HCT116 (cell line): ENCODE measurements around the gene RINL. TPM values are rescaled to one million over a fixed set of nuclear protein-coding genes. Genes with fewer than 3 reads are reported as not detected.

Experiments
- ATAC-seq: fragments of 200-7000 bp; cut with Tn5 transposase; 2 replicates; pipeline ENCODE4 v1.9.1; 2020; ENCODE audit warnings: mild to moderate bottlenecking, moderate library complexity
- BruUV-seq: library from RNA; stranded (reverse); fragments of 400-500 nt; replicated peaks from 2 replicates; lab custom pipeline; 2021; lab: Mats Ljungman, UMichigan
- CTCF ChIA-PET: fragments of 300-600 bp; sonication (Branson Sonifier 250); formaldehyde crosslinking; loops from one replicate; lab custom pipeline; 2021; ENCODE audit warnings: antibody characterized with exemption; lab: Charles Lee
- POLR2A ChIA-PET: fragments of 300-600, 350-600 bp; sonication (Branson Sonifier 250); formaldehyde crosslinking; loops from one replicate; lab custom pipeline; 2021; ENCODE audit warnings: antibody characterized with exemption; lab: Charles Lee
- RAD21 ChIA-PET, 2 experiments: fragments of 300-600 bp; sonication (Branson Sonifier 250); formaldehyde crosslinking; loops; one replicate each; lab custom pipeline; 2023; ENCODE audit warnings: low total read pairs in 2 of 2; ENCODE audit not compliant: uncharacterized antibody in 2 of 2, unreplicated experiment in 2 of 2, low non-redundant PET in 1 of 2; lab: Charles Lee
- DNase-seq: peaks from one replicate; pipeline ENCODE4 v3.0.0-alpha.2; 2010; ENCODE audit warnings: low read depth, low spot score
- H2AFZ ChIP-seq: fragments of 200-600 bp; shearing (Covaris generic), sonication (generic); 2 replicates; pipeline ENCODE4 v1.6.1; 2017; ENCODE audit warnings: low read depth, mixed run types, mixed read lengths, antibody characterized with exemption, low read length; ENCODE audit not compliant: poor library complexity, severe bottlenecking
- H3K27ac ChIP-seq: 2 replicates; pipeline ENCODE4 v1.5.1; 2012; ENCODE audit warnings: low read depth, low read length
- H3K27me3 ChIP-seq: fragments of 200-600 bp; sonication (generic); 2 replicates; pipeline ENCODE4 v1.6.1; 2016; ENCODE audit warnings: mixed run types, low read length, mixed read lengths; ENCODE audit not compliant: insufficient read depth
- H3K36me3 ChIP-seq, 2 experiments: fragments of 200-500 bp in 1 of 2; fragments of 200-600 bp in 1 of 2; sonication (Bioruptor generic) in 1 of 2; sonication (generic) in 1 of 2; 2 replicates each; pipeline versions ENCODE4 v1.5.1 to v1.6.1; 2014 to 2016; ENCODE audit warnings: low read length in 2 of 2, inconsistent platforms in 1 of 2, mixed read lengths in 1 of 2, mixed run types in 1 of 2; ENCODE audit not compliant: insufficient read depth in 2 of 2, control insufficient read depth in 1 of 2
- H3K4me1 ChIP-seq, 2 experiments: fragments of 200-600 bp in 1 of 2; sonication (generic) in 1 of 2; 2 replicates each; pipeline versions ENCODE4 v1.5.1 to v1.6.1; 2012 to 2017; ENCODE audit warnings: low read length in 2 of 2, inconsistent platforms in 1 of 2, mild to moderate bottlenecking in 1 of 2, mixed read lengths in 1 of 2, mixed run types in 1 of 2, moderate library complexity in 1 of 2; ENCODE audit not compliant: insufficient read depth in 2 of 2, control insufficient read depth in 1 of 2
- H3K4me2 ChIP-seq: fragments of 200-600 bp; sonication (generic); 2 replicates; pipeline ENCODE4 v1.6.1; 2017; ENCODE audit warnings: mixed run types, low read length, mixed read lengths
- H3K4me3 ChIP-seq, 2 experiments: fragments of 200-600 bp in 1 of 2; sonication (generic) in 1 of 2; replicated peaks in 1 of 2; 2 replicates each; pipeline ENCODE4 v1.5.1; 2011 to 2016; ENCODE audit warnings: low read length in 2 of 2, control low read depth in 1 of 2, low read depth in 1 of 2, mild to moderate bottlenecking in 1 of 2, mixed read lengths in 1 of 2, mixed run types in 1 of 2
- H3K79me2 ChIP-seq: fragments of 200-600 bp; sonication (generic); 2 replicates; pipeline ENCODE4 v1.6.1; 2017; ENCODE audit warnings: mild to moderate bottlenecking, mixed run types, low read length, moderate library complexity, mixed read lengths; ENCODE audit not compliant: insufficient read depth
- H3K9ac ChIP-seq: fragments of 200-600 bp; sonication (generic); 2 replicates; pipeline ENCODE4 v1.6.1; 2016; ENCODE audit warnings: low read length, mixed read lengths
- H3K9me2 ChIP-seq: fragments of 200-600 bp; sonication (generic), shearing (Covaris generic); 2 replicates; pipeline ENCODE4 v1.6.1; 2017; ENCODE audit warnings: mixed run types, mild to moderate bottlenecking, moderate library complexity; ENCODE audit not compliant: insufficient read depth
- H3K9me3 ChIP-seq, 2 experiments: fragments of 200-500 bp in 1 of 2; fragments of 200-600 bp in 1 of 2; sonication (Bioruptor generic) in 1 of 2; sonication (generic) in 1 of 2; 2 replicates each; pipeline ENCODE4 v1.6.1; 2014 to 2017; ENCODE audit warnings: low read length in 2 of 2, mixed read lengths in 2 of 2, inconsistent platforms in 1 of 2, low read depth in 1 of 2, mild to moderate bottlenecking in 1 of 2, mixed run types in 1 of 2, moderate library complexity in 1 of 2; ENCODE audit not compliant: control insufficient read depth in 1 of 2, insufficient read depth in 1 of 2
- H4K20me1 ChIP-seq: fragments of 200-600 bp; sonication (generic), shearing (Covaris generic); 2 replicates; pipeline ENCODE4 v1.6.1; 2017; ENCODE audit warnings: mixed run types, mild to moderate bottlenecking, moderate library complexity; ENCODE audit not compliant: insufficient read depth
- CBX3 ChIP-seq: IDR thresholded peaks from 2 replicates; pipeline ENCODE4 v1.6.1; 2012; ENCODE audit warnings: low read depth
- EGR1 ChIP-seq: IDR thresholded peaks from 2 replicates; pipeline ENCODE4 v1.6.1; 2012; ENCODE audit warnings: low read depth
- ELF1 ChIP-seq: IDR thresholded peaks from 2 replicates; pipeline ENCODE4 v1.6.1; 2012; ENCODE audit warnings: low read depth, borderline replicate concordance
- EZH2phosphoT487 ChIP-seq: fragments of 200-600 bp; IDR thresholded peaks from 2 replicates; pipeline ENCODE4 v1.6.1; 2018; ENCODE audit warnings: antibody characterized with exemption, borderline replicate concordance
- FOSL1 ChIP-seq: IDR thresholded peaks from 2 replicates; pipeline ENCODE4 v1.6.1; 2012; ENCODE audit warnings: low read depth
- JUND ChIP-seq: IDR thresholded peaks from 2 replicates; pipeline ENCODE4 v1.6.1; 2012
- POLR2A ChIP-seq: IDR thresholded peaks from 2 replicates; pipeline ENCODE4 v1.7.0; 2011; ENCODE audit warnings: borderline replicate concordance; ENCODE audit not compliant: insufficient read depth, insufficient read length; ENCODE audit errors: extremely low read depth
- POLR2AphosphoS5 ChIP-seq: IDR thresholded peaks from 2 replicates; pipeline ENCODE4 v1.6.1; 2011; ENCODE audit warnings: mild to moderate bottlenecking, low read depth, low read length, moderate library complexity
- RAD21 ChIP-seq: IDR thresholded peaks from 2 replicates; pipeline ENCODE4 v1.6.1; 2012; ENCODE audit warnings: low read depth, mild to moderate bottlenecking
- SIN3A ChIP-seq: IDR thresholded peaks from 2 replicates; pipeline ENCODE4 v1.6.1; 2012; ENCODE audit warnings: low read depth
- SP1 ChIP-seq: IDR thresholded peaks from 2 replicates; pipeline ENCODE4 v1.6.1; 2012; ENCODE audit warnings: low read depth
- TCF7L2 ChIP-seq: IDR thresholded peaks from 2 replicates; pipeline ENCODE4 v1.7.0; 2011; ENCODE audit warnings: borderline replicate concordance, inconsistent platforms; ENCODE audit not compliant: insufficient read depth, insufficient read length; ENCODE audit errors: extremely low read depth
- YY1 ChIP-seq: IDR thresholded peaks from 2 replicates; pipeline ENCODE4 v1.6.1; 2011; ENCODE audit warnings: low read length, low read depth, moderate library complexity, mild to moderate bottlenecking; ENCODE audit not compliant: insufficient replicate concordance; ENCODE audit errors: extremely low read depth
- ZFX ChIP-seq: fragments of 450-650 bp; IDR thresholded peaks from 2 replicates; pipeline ENCODE4 v1.6.1; 2017
- ZNF274 ChIP-seq: fragments of 200-500 bp; sonication (Bioruptor generic); IDR thresholded peaks from 2 replicates; pipeline ENCODE4 v1.6.1; 2014; ENCODE audit warnings: mild to moderate bottlenecking, low read depth, low read length, inconsistent platforms
- intact Hi-C: fragments of 100-400 bp; cut with micrococcal nuclease; formaldehyde crosslinking; loops from 2 replicates; pipeline ENCODE4 v1.10.0; 2022
- total RNA-seq: library from RNA; stranded (reverse); gene quantifications from one replicate; pipeline ENCODE4 v1.2.1, GENCODE V29; 2021; ENCODE audit not compliant: unreplicated experiment
- TF ChIP-seq, protein P1 (sequence below): IDR thresholded peaks from 2 replicates; pipeline ENCODE4 v1.6.1; 2012; ENCODE audit warnings: low read depth
- TF ChIP-seq, protein P2 (sequence below), 3 experiments: fragments of 200-600 bp in 1 of 3; sonication (generic) in 1 of 3; IDR thresholded peaks in 2 of 3; conservative IDR thresholded peaks in 1 of 3; 2 replicates each; pipeline ENCODE4 v1.5.1; 2012 to 2017; ENCODE audit warnings: low read depth in 2 of 3, low read length in 2 of 3, antibody characterized with exemption in 1 of 3, borderline replicate concordance in 1 of 3, control low read depth in 1 of 3, mild to moderate bottlenecking in 1 of 3, mixed read lengths in 1 of 3, mixed run types in 1 of 3, moderate library complexity in 1 of 3; ENCODE audit not compliant: insufficient read depth in 1 of 3
- TF ChIP-seq, protein P3 (sequence below): IDR thresholded peaks from 2 replicates; pipeline ENCODE4 v1.6.1; 2011; ENCODE audit warnings: mild to moderate bottlenecking, low read length, moderate library complexity; ENCODE audit not compliant: insufficient replicate concordance; ENCODE audit errors: extremely low read depth
- TF ChIP-seq, protein P4 (sequence below): IDR thresholded peaks from 2 replicates; pipeline ENCODE4 v1.6.1; 2012
- TF ChIP-seq, protein P5 (sequence below): IDR thresholded peaks from 2 replicates; pipeline ENCODE4 v1.6.1; 2012

The RINL gene
- total RNA-seq, 1 experiment from 2014 or later = 28.6 TPM

DNA sequence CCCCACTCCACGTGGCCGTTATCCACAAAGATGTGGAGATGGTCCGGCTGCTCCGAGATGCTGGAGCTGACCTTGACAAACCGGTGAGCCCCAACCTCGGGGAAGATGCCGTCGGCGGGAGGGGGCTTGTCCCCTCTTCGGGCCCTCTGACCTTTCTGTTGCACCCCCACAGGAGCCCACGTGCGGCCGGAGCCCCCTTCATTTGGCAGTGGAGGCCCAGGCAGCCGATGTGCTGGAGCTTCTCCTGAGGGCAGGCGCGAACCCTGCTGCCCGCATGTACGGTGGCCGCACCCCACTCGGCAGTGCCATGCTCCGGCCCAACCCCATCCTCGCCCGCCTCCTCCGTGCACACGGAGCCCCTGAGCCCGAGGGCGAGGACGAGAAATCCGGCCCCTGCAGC, 29.2 kb upstream of the RINL start:
- ChIA-PET CTCF (no interaction called here), POLR2A (interaction anchor here (0.6 kb wide), 1 partner anchor 10 kb away, joined by 5 read pairs; no protein-coding TSS in a partner anchor), RAD21 (no interaction called here)

More for the DNA sequence above, 29.2 kb upstream of the RINL start:
- H3K9me2 ChIP-seq = no peaks in the 10 kb centered on the region
- H4K20me1 ChIP-seq = no peaks in the 10 kb centered on the region
- no peaks in the 10 kb centered on the region; the same call in 1 of the 2 replicates for H3K79me2 ChIP-seq
- peaks cover 0 to 16% of the 10 kb centered on the region in 2 experiments; a peak in 1 of 4 replicates for H3K36me3 ChIP-seq
- TF ChIP-seq RAD21 (no peak), ZNF274 (no peak), SIN3A (no peak), SP1 (no peak), YY1 (no peak), CBX3 (no peak), POLR2AphosphoS5 (no peak), EGR1 (no peak), FOSL1 (no peak), JUND (no peak), ELF1 (no peak), EZH2phosphoT487 (no peak), POLR2A (no peak), TCF7L2 (no peak), ZFX (no peak)
- TF ChIP-seq, protein P1, sequence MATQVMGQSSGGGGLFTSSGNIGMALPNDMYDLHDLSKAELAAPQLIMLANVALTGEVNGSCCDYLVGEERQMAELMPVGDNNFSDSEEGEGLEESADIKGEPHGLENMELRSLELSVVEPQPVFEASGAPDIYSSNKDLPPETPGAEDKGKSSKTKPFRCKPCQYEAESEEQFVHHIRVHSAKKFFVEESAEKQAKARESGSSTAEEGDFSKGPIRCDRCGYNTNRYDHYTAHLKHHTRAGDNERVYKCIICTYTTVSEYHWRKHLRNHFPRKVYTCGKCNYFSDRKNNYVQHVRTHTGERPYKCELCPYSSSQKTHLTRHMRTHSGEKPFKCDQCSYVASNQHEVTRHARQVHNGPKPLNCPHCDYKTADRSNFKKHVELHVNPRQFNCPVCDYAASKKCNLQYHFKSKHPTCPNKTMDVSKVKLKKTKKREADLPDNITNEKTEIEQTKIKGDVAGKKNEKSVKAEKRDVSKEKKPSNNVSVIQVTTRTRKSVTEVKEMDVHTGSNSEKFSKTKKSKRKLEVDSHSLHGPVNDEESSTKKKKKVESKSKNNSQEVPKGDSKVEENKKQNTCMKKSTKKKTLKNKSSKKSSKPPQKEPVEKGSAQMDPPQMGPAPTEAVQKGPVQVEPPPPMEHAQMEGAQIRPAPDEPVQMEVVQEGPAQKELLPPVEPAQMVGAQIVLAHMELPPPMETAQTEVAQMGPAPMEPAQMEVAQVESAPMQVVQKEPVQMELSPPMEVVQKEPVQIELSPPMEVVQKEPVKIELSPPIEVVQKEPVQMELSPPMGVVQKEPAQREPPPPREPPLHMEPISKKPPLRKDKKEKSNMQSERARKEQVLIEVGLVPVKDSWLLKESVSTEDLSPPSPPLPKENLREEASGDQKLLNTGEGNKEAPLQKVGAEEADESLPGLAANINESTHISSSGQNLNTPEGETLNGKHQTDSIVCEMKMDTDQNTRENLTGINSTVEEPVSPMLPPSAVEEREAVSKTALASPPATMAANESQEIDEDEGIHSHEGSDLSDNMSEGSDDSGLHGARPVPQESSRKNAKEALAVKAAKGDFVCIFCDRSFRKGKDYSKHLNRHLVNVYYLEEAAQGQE = no peak
- TF ChIP-seq, protein P2, sequence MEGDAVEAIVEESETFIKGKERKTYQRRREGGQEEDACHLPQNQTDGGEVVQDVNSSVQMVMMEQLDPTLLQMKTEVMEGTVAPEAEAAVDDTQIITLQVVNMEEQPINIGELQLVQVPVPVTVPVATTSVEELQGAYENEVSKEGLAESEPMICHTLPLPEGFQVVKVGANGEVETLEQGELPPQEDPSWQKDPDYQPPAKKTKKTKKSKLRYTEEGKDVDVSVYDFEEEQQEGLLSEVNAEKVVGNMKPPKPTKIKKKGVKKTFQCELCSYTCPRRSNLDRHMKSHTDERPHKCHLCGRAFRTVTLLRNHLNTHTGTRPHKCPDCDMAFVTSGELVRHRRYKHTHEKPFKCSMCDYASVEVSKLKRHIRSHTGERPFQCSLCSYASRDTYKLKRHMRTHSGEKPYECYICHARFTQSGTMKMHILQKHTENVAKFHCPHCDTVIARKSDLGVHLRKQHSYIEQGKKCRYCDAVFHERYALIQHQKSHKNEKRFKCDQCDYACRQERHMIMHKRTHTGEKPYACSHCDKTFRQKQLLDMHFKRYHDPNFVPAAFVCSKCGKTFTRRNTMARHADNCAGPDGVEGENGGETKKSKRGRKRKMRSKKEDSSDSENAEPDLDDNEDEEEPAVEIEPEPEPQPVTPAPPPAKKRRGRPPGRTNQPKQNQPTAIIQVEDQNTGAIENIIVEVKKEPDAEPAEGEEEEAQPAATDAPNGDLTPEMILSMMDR (IDR thresholded peaks at IDR 0.05 in 2 of 3, conservative IDR thresholded peaks at IDR 0.05 in 1 of 3; ENCODE audit: borderline replicate concordance in 1 of 3, insufficient read depth in 1 of 3, low read depth in 2 of 3, low read length in 2 of 3) = no peak
- TF ChIP-seq, protein P3, sequence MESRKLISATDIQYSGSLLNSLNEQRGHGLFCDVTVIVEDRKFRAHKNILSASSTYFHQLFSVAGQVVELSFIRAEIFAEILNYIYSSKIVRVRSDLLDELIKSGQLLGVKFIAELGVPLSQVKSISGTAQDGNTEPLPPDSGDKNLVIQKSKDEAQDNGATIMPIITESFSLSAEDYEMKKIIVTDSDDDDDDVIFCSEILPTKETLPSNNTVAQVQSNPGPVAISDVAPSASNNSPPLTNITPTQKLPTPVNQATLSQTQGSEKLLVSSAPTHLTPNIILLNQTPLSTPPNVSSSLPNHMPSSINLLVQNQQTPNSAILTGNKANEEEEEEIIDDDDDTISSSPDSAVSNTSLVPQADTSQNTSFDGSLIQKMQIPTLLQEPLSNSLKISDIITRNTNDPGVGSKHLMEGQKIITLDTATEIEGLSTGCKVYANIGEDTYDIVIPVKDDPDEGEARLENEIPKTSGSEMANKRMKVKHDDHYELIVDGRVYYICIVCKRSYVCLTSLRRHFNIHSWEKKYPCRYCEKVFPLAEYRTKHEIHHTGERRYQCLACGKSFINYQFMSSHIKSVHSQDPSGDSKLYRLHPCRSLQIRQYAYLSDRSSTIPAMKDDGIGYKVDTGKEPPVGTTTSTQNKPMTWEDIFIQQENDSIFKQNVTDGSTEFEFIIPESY = no peak
- TF ChIP-seq, protein P4, sequence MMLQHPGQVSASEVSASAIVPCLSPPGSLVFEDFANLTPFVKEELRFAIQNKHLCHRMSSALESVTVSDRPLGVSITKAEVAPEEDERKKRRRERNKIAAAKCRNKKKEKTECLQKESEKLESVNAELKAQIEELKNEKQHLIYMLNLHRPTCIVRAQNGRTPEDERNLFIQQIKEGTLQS = no peak
- TF ChIP-seq, protein P5, sequence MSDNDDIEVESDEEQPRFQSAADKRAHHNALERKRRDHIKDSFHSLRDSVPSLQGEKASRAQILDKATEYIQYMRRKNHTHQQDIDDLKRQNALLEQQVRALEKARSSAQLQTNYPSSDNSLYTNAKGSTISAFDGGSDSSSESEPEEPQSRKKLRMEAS = no peak
- TF ChIP-seq, all 23 proteins: peak for 0
- intact Hi-C loops = no loop called here
- DNase-seq (no peak), ATAC-seq (no peak)
- Histone ChIP-seq H3K4me1 (no peaks in the 10 kb centered on the region), H3K4me3 (no peak overlapping the region), H3K27me3 (no peaks in the 10 kb centered on the region), H3K4me2 (no peak overlapping the region), H2AFZ (no peak overlapping the region), H3K9me3 (no peaks in the 10 kb centered on the region), H3K9ac (no peak overlapping the region), H3K27ac (no peak overlapping the region)
- BruUV-seq = no TSS peak
